Calu3 (cell line): ENCODE results near the gene AP3S2. TPM values are rescaled to one million over a fixed set of nuclear protein-coding genes. Genes with fewer than 3 reads are reported as not detected.

Experiments
- BruUV-seq: library from RNA; stranded (reverse); fragments of 400-500 nt; replicated peaks from 2 replicates; lab custom pipeline; 2021; lab: Mats Ljungman, UMichigan
- CTCF ChIA-PET: fragments of 300-600 bp; sonication (Branson Sonifier 250); formaldehyde crosslinking; loops from one replicate; lab custom pipeline; 2022; ENCODE audit warnings: antibody characterized with exemption; lab: Charles Lee
- DNase-seq: peaks from one replicate; pipeline ENCODE4 v3.0.0; 2022
- H3K27ac Mint-ChIP-seq: one replicate; pipeline ENCODE4 v1.8.0; 2022; ENCODE audit warnings: mixed read lengths; ENCODE audit not compliant: unreplicated experiment
- H3K27me3 Mint-ChIP-seq: one replicate; pipeline ENCODE4 v1.8.0; 2022; ENCODE audit warnings: mixed read lengths; ENCODE audit not compliant: unreplicated experiment
- H3K36me3 Mint-ChIP-seq: one replicate; pipeline ENCODE4 v1.8.0; 2022; ENCODE audit warnings: mild to moderate bottlenecking, moderate library complexity, mixed read lengths; ENCODE audit not compliant: insufficient read depth, unreplicated experiment
- H3K4me1 Mint-ChIP-seq: one replicate; pipeline ENCODE4 v1.8.0; 2022; ENCODE audit warnings: mild to moderate bottlenecking, low read depth, mixed read lengths; ENCODE audit not compliant: unreplicated experiment
- H3K4me3 Mint-ChIP-seq: one replicate; pipeline ENCODE4 v1.8.0; 2022; ENCODE audit warnings: mild to moderate bottlenecking, low read depth, moderate library complexity, mixed read lengths; ENCODE audit not compliant: unreplicated experiment
- H3K9me3 Mint-ChIP-seq: one replicate; pipeline ENCODE4 v1.8.0; 2022; ENCODE audit warnings: low read depth, mixed read lengths; ENCODE audit not compliant: unreplicated experiment
- CTCF ChIP-seq: fragments of 200-600 bp; IDR thresholded peaks from one replicate; pipeline ENCODE4 v1.8.0; 2022; ENCODE audit warnings: antibody characterized with exemption; ENCODE audit not compliant: unreplicated experiment
- intact Hi-C: fragments of 100-400 bp; cut with micrococcal nuclease; formaldehyde crosslinking; loops from one replicate; pipeline ENCODE4 v1.10.0; 2022; ENCODE audit not compliant: unreplicated experiment
- total RNA-seq: library from RNA; stranded (reverse); gene quantifications from 2 replicates; pipeline ENCODE4 v1.2.3, GENCODE V29; 2022

Gene AP3S2
- total RNA-seq, 1 experiment from 2014 or later, result 46.2 TPM

DNA sequence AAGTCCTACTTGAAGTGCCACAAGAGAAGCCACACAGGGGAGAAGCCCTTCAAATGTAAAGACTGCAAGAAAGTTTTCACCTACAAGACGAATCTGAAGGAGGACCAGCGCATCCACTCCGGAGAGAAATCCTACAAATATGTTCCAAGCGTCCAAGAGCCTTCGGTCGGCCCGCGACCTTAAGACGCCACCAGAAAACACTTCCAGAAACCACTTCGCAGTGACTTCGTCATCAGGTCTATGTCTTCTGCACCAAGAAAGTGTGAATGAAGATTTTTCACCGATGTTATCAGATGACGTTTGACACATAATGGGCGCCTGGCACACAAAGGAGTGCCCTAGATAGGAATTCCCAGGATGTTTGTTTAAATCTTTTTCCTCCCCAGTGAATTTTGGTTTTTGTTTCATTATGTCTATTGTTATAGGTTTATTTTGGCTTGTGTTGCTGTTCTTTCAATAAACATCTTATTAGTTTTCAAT lies 43.0 kb upstream of the AP3S2 start:
- no peak for DNase-seq
- H3K9me3 Mint-ChIP-seq, result no peaks in the 10 kb centered on the region
- no peaks in the 10 kb centered on the region for H3K36me3 Mint-ChIP-seq
- no peak overlapping the region for H3K4me3 Mint-ChIP-seq
- no peak for TF ChIP-seq CTCF
- CTCF ChIA-PET, result no interaction called here
- H3K4me1 Mint-ChIP-seq, result peaks cover 7% of the 10 kb centered on the region
- intact Hi-C loops, result no loop called here
- no peaks in the 10 kb centered on the region for H3K27me3 Mint-ChIP-seq
- no TSS peak for BruUV-seq
- no peak overlapping the region for H3K27ac Mint-ChIP-seq

DNA sequence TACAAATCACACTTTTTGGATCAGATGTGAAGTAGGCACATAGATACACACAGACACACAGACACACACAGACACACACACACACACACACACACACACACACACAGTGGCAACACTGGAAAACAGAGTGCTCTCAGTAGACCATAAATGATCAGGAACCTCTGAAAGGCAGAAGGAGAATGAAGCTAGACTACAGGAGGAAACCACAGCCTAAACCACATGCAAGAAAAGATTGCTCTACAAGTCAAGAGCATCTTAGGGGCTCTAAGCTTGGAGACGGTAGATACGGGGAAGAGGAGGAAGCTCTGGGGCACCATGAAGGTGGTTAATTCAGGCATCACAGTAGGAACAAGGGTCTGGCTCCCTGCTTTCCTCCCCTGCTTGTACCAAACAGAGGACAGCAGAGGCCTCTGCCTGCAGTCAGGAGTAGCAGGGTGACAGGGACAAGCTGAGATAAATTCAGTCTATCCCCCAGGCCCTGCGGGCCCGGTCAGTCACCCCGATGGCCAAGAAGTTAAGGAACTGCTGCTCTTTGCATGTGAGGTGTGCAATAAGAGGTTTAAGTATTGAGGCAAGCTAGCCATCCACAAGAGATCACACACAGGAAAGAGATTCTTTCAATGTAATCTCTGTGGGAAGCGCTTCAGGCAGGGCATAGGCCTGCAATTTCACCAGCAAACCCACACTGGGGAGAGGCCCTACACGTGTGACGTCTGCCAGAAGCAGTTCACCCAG lies 42.4 kb upstream of the AP3S2 start:
- Mint-ChIP-seq H3K36me3 (no peaks in the 10 kb centered on the region), H3K9me3 (no peaks in the 10 kb centered on the region), H3K4me1 (peaks cover 7% of the 10 kb centered on the region), H3K27ac (no peak overlapping the region), H3K4me3 (no peak overlapping the region), H3K27me3 (no peaks in the 10 kb centered on the region)
- TF ChIP-seq CTCF, result no peak
- no TSS peak for BruUV-seq
- DNase-seq, result no peak
- CTCF ChIA-PET, result interaction anchor here (0.7 kb wide), 1 partner anchor 394 kb away, joined by 4 read pairs; no protein-coding TSS in a partner anchor
- intact Hi-C loops, result no loop called here

- no peak for DNase-seq
- BruUV-seq, result no TSS peak
- Mint-ChIP-seq H3K4me1 (peaks cover 7% of the 10 kb centered on the region), H3K4me3 (no peak overlapping the region), H3K27me3 (no peaks in the 10 kb centered on the region), H3K9me3 (no peaks in the 10 kb centered on the region), H3K27ac (no peak overlapping the region), H3K36me3 (no peaks in the 10 kb centered on the region)
- no peak for TF ChIP-seq CTCF
- intact Hi-C loops, result no loop called here
- CTCF ChIA-PET, result interaction anchor here (0.6 kb wide), 1 partner anchor 219 kb away, joined by 5 read pairs; no protein-coding TSS in a partner anchor
These were observed 39.1 kb upstream of the AP3S2 start for GRCh38 chr15:89932880-89933279.

DNA sequence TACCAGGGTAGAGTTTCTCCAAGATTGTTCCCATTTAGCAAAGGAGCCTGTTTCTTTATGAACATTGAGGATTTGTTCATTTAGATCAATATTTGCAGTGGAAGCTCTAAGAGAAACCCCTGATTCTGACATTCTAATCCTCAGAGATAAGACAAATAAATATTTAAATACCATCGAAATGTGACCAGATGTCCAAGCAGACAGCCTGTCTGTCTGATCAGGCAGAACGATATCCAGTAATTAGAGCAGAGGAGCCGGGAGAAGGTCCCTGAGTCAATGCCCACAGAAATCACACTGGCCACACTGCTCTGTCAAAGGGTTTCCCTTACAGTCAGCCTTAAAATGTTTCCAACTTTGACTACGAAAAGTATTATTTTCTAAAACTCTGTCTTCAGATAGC lies 34.6 kb upstream of the AP3S2 start:
- no peak overlapping the region for H3K27ac Mint-ChIP-seq
- H3K4me1 Mint-ChIP-seq, result no peaks in the 10 kb centered on the region
- BruUV-seq, result no TSS peak

More for the DNA sequence above, 34.6 kb upstream of the AP3S2 start:
- intact Hi-C loops, result no loop called here
- Mint-ChIP-seq H3K27me3 (no peaks in the 10 kb centered on the region), H3K9me3 (no peaks in the 10 kb centered on the region), H3K4me3 (no peak overlapping the region), H3K36me3 (no peaks in the 10 kb centered on the region)
- no peak for TF ChIP-seq CTCF
- CTCF ChIA-PET, result no interaction called here
- no peak for DNase-seq
